T-helper 1 cell treated with Interleukin-12 subunit alpha and Interleukin-12 subunit beta and Interleukin-4 antibody, amounts not matched to agents 30 ng/mL and 1 ng/mL, for 36 hours (primary cell): ENCODE measurements around the gene FEM1B. TPM values are rescaled to one million over a fixed set of nuclear protein-coding genes. Genes with fewer than 3 reads are reported as not detected.
"Not testable (repeated sequence)": the region's sequence is repeated elsewhere in the genome, so short reads cannot be mapped to it uniquely, and the experiment has no call there.

Experiments
- intact Hi-C: fragments of 100-400 bp; cut with micrococcal nuclease; formaldehyde crosslinking; loops from one replicate; pipeline ENCODE4 v1.15.1; 2024
- total RNA-seq: library from RNA; stranded (reverse); gene quantifications from 2 replicates; pipeline ENCODE4 v1.2.3, GENCODE V29; 2022

The FEM1B gene
- total RNA-seq, result 50.9 and 51.8 TPM in 2 replicates

DNA sequence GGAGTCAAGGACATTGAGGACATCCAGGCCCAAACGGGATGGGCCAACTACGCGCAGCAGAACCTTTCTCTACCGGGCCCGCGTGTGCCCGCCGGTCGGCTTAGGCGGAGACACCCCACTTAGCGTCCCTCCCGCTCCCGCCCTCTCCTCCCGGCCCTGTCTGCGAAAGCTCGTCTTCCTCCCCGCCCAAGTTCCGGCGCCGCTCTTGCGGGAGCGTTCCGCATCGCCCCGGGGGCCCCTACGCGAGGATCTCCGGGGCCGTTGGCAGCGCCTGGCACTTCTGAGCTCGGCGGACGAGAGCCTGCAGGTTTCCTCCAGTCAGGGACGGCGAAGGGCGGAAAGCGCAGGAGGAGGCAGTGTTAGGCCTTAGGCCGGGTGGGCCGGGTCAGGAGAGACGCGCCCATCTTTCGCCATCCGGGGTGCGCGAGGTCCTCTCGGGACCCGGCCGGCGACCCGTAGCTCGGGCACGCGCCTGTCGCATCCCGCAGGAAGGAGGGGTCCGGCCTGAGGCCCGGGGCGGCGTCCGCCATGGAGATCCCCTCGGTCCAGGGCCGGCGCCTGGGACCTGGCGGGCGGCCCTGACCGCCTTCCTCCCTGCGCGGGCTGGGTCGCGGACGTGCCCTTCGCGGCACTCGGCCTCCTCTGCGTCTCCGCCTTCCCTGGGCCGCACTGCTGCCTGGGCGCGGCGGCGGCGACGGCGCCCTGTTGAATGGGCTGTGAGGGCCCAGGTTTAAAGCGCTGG lies at the start of gene FEM1B:
Gene FEM1B (plus strand): TSS at position 143 of the 742 bp plus-strand sequence. CDS start 673 bp downstream, outside the sequence.
- intact Hi-C loops, result loop anchor here (1.0 to 5.0 kb wide), 10 partner anchors 20 to 1770 kb away; partner anchors contain the start of genes CLN6, MAP2K5, PIAS1 and ZWILCH

DNA sequence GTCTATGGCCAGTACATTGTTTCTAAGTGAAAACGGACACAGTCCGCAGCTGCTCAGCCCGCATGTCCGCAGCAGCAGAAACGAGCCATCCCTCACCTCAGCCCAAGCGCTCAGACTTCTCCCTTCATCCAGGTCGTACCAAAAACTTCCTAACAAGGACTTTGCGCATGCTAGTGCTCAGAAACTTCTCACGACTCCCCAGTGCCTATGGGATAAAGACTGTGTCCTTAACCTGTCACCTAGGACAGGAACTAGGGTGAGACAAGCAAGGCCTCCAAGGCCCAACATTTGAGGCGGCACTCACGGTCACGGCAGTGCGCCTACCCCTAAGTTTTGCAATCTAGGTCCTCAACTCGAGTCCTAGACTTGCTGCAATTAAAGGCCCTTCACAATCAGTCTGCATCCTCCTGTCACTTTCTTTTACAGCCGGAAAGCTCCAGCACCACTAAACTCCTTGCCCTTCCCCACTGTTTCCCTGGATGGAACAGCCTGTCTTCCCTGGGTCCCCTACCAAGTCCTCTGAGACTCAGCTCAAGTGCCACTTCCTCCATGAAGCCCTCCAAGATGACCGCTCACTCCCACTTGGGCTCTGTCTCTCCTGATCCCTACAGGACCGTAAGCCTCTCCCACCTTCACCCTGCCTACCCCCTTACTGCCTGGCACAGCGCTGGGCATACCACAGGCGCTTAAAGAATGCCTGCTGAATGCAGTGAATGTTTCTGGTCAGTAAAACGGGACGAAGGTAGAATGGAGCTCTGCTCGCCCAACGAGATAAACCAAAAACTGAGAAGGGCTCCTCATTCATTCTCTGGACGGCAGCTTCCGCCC lies 49.2 kb upstream of the FEM1B start:
- intact Hi-C loops, result loop anchor here (2.0 kb wide), 2 partner anchors 20 to 24 kb away; no protein-coding TSS in a partner anchor

DNA sequence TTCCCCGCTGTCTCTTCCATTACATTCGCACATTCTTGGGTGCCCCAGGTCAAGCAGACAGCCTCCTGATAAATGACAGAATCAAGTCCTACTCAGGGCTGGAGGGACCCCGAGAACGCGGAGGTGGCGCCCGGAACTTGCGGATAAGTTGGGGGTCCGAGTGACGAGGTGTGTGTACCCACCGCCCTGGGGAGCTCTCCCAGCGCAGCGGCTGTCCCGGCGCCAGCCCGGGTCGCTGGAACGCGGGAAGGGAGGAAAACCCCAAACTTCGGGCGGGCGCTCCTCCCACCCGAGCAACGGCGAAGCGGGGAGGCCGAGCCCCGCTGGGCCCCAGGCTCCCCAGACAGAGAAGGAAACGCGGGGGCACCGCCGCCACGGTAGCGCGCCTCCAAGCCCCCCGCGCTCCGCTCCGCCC lies 48.6 kb upstream of the FEM1B start:
- intact Hi-C loops, result loop anchor here (1.0 to 2.0 kb wide), 4 partner anchors 20 to 389 kb away; partner anchors contain the start of genes FEM1B and RNU6-1

DNA sequence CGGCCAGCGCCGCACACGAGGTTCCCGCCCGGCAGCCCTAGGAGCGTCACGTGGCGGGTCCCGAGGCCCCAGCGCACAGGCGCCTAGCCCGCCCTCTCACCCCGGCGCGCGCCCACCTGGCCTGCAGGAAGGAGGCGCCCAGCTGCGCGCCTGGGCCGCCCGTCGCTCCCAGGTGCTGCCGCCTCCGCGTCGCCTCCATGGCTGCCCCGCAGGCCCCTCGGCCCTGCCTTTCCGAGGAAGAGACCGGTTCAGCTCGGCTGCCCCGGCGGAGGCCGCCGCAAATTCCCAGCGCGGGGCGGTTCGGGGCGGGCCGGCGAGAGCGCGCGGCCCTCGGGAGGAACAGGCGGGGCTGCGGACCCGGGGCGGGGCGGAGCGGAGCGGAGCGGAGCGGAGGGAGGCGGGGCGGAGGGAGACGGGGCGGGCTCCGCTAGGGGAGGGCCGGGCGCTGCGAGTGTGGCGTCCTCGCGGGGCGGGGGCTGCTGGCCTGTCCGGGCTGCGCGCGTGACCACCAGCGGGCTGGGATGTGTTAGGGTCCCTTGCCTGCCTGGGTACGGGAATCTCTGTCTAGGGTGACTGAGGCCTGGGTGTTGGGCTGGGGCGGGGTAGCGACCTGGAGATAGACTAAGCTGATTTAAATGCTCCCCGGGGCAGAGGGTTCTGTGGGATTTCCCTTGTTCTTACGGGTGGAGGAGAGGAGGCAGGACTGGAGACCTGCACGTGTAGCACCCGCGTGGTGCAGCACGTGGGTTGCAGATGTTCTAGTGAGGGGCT lies 48.0 kb upstream of the FEM1B start, which contains the start of gene CLN6:
Gene CLN6 (minus strand): TSS at position 343 of the 771 bp plus-strand sequence. CDS start 144 bp downstream, at position 199.
- intact Hi-C loops, result loop anchor here (1.0 to 2.0 kb wide), 6 partner anchors 21 to 389 kb away; partner anchors contain the start of genes FEM1B, PIAS1 and RNU6-1

DNA sequence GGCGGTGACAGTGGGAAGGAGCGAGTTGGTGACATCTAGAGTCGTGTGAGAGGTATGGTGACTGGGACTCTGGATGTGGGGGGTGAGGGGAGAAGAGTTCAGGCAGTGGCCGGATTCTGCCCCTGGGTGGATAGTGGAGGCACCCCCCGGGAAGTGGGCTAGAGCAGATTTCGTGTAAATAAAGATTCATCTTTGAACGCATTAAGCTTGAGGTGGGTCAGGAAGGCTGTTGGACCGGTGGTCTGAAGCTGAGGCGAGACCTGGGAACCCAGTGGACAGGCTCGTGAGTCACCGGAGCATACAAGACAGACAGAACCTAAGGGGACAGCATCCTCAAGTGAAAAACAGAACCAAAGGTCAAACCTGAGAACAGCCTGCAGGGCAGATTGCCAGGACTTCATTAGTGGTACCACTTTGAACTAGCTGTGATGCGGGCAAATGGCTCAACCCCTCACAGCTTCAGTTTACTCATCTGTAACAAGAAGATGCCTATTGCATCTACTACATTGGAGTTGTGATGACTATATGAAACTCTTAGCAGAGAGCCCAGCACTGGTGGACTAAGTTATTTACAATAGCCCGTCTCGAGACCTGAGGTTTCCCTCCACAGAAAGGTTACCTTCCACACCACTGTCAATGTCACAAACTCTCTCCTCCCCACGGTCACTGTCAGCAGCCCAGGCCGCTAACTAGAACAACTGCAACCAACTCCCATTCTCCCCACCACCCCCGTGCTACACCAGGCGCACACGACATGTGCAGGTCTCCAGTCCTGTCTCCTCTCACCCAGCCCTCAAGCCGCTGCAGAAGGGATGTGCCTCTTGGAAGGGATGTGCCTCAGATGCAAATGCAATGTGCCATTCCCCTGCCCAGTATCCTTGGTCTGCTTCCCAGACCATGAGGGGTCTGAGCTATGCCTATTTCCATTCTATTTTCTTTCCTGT lies 47.1 kb upstream of the FEM1B start:
- intact Hi-C loops, result loop anchor here (1.0 to 2.0 kb wide), 2 partner anchors 176 to 368 kb away; partner anchors contain the start of gene PIAS1

DNA sequence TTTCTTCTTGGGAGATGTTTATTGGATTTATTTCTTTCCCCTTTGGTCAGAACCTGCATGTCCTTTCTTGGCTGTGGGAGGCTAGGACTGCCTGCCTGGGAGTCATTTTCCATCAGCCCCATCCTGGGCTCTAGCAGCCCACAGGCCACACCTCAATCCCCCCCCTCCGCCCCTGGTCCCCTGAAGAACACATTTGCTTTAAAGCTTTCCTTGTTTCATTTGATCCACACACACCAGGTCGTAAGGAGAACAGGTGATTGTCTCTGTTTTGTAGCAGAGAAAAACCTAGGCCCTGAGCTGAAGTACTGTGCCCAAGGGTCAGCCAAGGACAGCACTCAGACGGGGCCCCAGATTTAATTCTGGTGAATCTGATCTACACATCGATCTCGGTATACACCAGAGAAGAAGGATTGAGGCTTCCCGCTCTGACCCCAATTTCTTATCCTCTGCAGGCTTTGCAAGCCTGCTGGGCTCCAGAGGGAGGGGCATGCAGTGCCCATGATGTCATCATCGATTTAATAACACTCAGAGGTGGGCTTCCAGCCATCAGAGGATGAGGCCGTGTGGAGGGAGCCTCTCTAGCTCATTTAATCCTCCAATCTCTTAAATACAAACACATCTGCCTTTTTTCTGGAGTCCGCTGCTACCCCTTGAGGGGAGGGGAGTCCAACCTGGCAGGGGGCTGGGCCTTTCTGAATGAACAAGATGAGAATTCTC lies 46.3 kb upstream of the FEM1B start:
- intact Hi-C loops, result loop anchor here (2.0 kb wide), 1 partner anchor 368 kb away; no protein-coding TSS in a partner anchor

DNA sequence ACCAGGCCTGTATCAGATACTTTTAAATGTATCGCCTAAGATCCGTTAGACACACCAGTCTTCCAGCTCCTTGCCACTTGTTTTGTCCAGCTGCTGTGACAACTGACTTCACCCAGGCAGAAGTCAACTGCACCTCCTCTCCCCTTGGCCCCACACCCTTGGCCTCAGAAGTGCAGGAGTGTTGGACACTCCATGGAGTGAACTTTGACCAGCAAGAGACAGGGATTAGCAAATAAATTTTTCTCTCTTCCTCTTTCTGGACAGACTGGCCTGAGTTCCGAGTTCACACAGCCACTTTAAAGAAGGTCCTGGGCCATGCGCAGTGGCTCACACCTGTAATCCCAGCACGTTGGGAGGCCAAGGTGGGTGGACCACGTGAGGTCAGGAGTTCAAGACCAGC lies 45.1 kb upstream of the FEM1B start:
- intact Hi-C loops, result no loop called here

DNA sequence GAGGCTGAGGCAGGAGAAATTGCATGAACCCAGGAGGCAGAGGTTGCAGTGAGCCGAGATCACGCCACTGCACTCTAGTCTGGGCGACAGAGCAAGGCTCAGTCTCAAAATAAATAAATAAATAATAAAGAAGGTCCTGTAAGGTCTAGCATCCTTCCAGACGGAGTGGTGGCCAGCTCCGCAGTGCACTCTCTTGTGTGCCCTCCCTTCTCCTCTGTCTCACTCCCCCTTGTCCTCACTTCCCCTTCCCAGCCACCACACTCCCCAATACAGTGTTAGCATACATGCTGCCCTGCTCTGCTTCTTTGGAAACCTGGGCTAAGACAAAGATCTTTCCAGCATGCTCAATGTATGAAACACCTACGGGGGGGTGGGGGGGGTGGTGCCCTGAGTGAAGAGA lies 44.6 kb upstream of the FEM1B start:
- intact Hi-C loops, result no loop called here

DNA sequence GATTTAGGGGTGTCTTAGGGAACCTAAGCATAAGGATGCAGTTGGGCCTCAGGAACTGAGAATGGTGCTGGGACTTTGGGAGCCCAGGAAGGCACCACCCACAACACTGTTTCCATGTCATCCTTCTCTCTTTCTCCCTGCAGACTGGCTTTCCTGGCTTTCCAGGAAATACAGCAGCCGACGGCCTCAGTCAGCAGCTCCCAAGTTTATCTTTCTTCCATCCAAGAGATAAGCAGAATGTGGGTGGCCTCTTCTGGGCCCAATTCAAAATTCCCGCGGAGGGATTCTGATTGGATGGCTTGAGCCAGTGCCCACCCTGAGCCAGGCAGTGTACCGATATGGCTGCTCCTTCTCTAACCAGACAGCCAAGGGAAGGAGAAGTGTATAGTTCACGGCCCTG lies 43.5 kb upstream of the FEM1B start:
- intact Hi-C loops, result no loop called here

DNA sequence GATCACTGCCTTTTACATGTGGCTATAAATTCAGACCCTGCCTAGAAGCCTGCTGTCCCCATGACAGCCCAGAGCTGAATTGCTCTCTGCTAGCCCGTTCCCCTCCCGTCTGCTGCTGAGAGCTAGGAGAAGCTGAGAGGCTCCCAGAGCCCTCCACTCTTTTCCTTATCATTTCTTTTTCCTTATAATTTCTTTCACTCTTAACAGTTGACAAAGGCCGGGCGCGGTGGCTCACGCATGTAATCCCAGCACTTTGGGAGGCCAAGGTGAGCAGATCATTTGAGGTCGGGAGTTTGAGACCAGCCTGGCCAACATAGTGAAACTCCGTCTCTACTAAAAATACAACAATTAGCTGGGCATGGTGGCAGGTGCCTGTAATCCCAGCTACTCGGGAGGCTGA lies 43.0 kb upstream of the FEM1B start:
- intact Hi-C loops, result not testable (repeated sequence)

DNA sequence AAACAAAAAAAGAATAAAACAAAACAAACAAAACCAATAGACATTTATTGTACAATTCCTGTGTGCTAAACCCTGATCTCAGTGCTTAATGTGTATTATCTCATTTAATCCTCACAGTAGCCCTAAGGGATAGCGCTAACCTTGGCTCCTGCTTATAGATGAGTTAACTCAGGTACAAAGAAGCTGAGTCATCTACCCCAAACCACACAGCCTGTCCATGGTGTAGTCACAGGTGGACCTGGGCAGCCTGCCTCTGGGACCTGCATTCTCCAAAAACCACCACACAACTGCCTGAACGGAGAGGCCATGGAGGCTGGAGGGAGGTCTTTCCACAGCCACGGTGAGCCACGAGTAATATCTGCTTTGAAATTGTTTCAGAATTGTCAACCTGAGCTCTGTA lies 42.5 kb upstream of the FEM1B start:
- intact Hi-C loops, result no loop called here

DNA sequence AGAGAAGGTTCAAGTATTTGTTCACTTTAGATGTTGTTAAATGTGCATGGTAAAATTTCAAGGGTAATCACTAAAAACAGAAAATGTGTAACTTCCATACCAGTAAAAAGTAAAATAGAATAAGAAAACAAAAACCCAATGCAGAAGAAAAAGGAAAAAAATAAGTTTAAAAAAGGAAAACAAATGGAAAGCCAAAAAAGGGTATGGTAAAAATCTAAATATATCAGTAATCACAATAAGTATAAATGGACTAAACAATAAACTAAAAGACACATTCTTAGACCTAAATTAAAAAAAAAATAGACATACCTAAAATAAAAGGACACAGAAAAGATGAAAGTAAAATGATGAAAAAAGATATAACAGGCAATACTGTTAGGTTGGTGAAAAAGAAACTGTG lies 38.5 kb upstream of the FEM1B start:
- intact Hi-C loops, result no loop called here

DNA sequence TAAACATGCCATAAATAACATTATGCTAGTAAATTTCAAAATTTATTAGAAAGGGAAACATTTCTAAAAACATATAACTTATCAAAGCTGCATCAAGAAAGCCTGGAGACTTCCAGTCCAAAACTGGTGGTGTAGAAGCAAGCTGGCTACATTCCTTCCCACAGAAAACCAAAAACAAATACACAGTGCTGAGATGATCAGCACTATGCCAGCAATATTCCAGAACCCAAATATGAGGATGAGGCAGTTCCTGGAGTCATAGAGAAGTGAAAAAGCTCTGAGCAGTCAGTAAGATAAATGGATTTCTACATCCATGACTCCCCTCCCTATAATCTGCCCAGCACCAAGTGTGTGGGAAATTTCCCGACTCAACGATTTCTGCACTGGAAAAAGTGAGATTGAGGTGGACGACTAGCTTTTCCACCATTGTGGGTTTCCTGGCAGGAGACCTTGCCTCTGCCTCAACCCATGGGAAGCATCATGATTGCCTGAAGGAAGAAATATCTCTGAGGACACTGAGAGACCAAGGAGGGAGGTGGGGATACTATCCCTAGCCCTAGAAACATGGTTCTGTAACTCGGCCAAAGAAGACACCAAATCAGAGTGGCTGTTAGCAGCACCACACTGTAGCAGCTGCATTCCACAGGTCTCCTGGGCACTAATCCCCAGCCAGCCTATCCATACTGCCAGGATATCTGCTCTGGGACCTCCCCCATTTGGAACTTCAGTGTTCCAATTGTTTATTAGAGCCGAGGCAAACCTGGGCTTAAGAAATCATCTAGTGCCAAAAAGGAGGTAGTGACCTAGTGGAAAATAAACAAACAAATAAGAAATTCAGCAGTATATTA lies 36.2 kb upstream of the FEM1B start:
- intact Hi-C loops, result no loop called here

DNA sequence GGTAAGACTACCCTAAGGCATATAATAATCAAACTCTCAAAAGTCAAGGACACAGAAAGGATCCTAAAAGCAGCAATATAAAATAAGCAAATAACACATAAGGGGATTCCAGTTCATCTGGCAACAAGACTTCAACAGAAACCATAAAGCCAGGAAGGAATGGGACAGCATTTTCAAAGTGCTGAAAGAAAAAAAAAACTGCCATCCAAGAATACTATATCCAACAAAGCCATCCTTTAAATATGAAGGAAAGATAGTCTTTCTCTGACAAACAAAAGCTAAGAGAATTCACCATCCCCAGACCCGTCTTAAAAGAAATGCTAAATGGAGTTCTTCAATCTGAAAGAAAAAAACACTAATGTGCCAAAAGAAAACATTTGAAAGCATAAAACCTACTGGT lies 33.3 kb upstream of the FEM1B start:
- intact Hi-C loops, result no loop called here

DNA sequence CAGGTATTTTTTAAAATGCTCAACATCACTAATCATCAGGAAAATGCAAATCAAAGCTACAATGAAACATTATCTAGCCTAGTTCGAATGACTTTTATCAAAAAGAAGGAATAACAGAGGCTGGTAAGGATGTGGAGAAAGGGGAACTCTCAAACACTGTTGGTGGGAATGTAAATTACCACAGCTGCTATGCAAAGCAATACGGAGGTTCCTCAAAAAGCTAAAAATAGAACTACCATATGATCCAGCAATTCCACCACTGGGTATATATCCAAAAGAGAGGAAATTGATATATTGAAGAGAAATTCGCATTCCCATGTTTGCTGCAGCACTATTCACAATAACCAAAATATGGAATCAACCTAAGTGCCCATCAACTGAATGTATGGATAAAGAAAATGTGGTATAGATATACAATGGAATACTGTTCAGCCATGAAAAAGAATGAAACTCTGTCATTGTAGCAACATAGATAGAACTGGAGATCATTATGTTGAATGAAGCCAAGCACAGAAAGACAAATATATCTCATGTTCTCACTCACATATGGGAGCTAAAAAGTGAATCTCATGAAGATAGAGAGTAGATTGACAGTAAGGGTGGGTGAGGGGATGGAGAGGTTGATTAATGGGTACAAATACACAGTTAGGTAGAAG lies 28.4 kb upstream of the FEM1B start:
- intact Hi-C loops, result no loop called here

DNA sequence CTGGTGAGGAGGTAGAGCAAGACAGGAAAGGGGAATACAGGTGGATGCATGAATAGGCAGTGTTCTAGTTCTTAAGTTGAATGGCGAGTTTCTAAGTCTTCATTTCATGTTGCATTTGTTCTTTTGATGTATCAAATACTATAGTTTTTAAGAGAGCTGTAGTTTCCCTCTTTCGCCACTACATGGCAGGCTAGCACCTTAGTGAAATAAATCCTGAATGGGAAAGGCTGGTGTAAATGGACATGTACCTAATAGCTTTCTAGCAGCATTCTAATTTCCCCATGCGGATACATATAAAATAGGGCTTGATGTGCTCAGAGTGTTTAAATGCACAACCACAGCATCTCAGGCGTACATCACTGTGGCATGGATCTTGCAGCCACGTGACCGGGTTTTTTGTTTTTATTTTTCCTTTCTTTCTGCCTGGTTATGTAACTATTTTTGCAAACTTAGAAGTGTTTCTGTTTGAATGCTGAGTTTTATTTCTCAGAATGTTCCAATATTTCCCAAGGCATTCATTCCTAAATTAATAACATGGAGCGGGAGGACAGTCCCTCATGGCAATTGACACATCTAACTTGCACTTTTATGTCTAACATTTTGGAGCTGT lies 24.5 kb upstream of the FEM1B start:
- intact Hi-C loops, result loop anchor here (1.0 to 2.0 kb wide), 8 partner anchors 24 to 421 kb away; partner anchors contain the start of gene CLN6
